Measurements from ENCODE around the gene WFS1.

The WFS1 gene

GRCh38 chr4:6267573-6267972 lies 2.1 kb upstream of the WFS1 start:
- no peak overlapping the region for H3K4me3 ChIP-seq (replicated peaks in 1 of 2; ENCODE audit: low read depth in 2 of 2, low read length in 2 of 2)
- TF ChIP-seq, protein P1, sequence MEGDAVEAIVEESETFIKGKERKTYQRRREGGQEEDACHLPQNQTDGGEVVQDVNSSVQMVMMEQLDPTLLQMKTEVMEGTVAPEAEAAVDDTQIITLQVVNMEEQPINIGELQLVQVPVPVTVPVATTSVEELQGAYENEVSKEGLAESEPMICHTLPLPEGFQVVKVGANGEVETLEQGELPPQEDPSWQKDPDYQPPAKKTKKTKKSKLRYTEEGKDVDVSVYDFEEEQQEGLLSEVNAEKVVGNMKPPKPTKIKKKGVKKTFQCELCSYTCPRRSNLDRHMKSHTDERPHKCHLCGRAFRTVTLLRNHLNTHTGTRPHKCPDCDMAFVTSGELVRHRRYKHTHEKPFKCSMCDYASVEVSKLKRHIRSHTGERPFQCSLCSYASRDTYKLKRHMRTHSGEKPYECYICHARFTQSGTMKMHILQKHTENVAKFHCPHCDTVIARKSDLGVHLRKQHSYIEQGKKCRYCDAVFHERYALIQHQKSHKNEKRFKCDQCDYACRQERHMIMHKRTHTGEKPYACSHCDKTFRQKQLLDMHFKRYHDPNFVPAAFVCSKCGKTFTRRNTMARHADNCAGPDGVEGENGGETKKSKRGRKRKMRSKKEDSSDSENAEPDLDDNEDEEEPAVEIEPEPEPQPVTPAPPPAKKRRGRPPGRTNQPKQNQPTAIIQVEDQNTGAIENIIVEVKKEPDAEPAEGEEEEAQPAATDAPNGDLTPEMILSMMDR (IDR thresholded peaks at IDR 0.05; ENCODE audit: low read depth, low read length): no peak
- DNase-seq (ENCODE audit: low read depth in 2 of 2): peak in 1 of 2 donors; percentile 5

GRCh38 chr4:6268650-6269615 lies 717 bp upstream of the WFS1 start:
- DNase-seq (ENCODE audit: low read depth in 2 of 2): no peak
- TF ChIP-seq, protein P1 (IDR thresholded peaks at IDR 0.05; ENCODE audit: low read depth, low read length): no peak
- H3K4me3 ChIP-seq (replicated peaks in 1 of 2; ENCODE audit: low read depth in 2 of 2, low read length in 2 of 2): peak overlapping the region in 1 of 2 donors; percentile 26

- peak overlapping the region; percentile 78 to 82 for H3K4me3 ChIP-seq (replicated peaks in 1 of 2; ENCODE audit: low read depth in 2 of 2, low read length in 2 of 2)
- TF ChIP-seq, protein P1 (IDR thresholded peaks at IDR 0.05; ENCODE audit: low read depth, low read length): no peak
- DNase-seq (ENCODE audit: low read depth in 2 of 2): peak; percentile 15 to 37
Measured at GRCh38 chr4:6270636-6271121, 1.0 kb downstream of the WFS1 start.

DNA sequence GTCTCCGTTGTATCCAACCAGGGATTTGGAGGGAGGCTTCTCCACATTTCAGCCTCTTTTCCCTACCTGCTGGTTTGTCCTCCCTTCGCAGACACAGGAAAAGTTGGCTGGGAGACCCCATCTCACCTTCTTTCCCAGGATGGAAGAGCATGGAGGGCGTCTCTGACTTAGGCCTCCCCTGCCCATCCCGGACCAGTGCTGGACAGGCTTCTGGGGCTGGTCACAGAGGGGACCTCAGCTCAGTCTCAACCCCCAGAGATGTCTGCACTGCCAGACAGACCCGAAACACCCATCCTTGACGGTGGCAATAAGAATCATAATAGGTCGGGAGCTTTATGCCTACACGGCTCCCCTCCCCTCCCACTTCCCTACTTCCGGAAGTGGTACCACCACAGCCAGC lies 1.6 kb downstream of the WFS1 start:
- TF ChIP-seq, protein P1 (IDR thresholded peaks at IDR 0.05; ENCODE audit: low read depth, low read length): no peak
- DNase-seq (ENCODE audit: low read depth in 2 of 2): no peak
- H3K4me3 ChIP-seq (replicated peaks in 1 of 2; ENCODE audit: low read depth in 2 of 2, low read length in 2 of 2): no peak overlapping the region

GRCh38 chr4:6271701-6272465 lies 2.2 kb downstream of the WFS1 start:
- TF ChIP-seq, protein P1 (IDR thresholded peaks at IDR 0.05; ENCODE audit: low read depth, low read length): no peak
- H3K4me3 ChIP-seq (replicated peaks in 1 of 2; ENCODE audit: low read depth in 2 of 2, low read length in 2 of 2): no peak overlapping the region
- no peak for DNase-seq (ENCODE audit: low read depth in 2 of 2)

DNA sequence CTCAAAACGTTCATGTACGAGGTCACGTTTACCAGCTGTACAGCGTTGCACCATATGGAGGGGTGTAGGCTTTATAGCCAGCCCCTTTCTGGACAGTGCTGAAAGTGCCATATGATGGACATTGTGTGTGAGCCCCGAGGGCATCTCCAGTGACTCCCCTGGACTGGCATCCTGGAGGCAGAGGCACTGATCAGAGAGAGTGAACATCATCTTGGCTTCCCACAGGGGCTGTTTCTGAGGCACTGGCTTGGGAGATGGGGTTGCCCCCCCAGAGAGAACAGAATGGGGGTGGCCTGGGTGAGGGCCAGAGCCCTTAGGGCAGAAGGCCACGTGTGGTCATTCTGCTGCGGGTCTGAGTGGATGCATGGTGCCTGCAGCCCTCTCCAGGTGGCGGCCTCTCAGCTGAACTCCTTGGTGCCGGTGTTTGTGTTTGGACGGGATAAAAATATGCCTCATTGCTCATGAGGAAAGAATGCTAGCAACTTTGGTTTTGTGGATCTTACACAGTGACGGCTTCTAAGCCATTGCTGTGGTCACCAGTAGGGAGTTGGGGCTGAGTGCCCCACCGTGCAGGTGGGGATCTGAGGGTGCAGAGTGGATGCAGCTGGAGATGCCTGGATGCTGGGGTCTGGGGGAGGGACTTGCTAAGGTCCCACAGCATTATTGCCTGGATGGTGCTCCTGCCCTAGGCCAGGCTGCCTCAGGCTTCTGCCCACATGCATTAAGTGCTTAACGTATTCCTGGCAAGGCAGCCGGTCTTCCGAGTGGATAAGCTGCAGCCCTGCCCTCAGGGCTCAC lies 3.4 kb downstream of the WFS1 start:
- TF ChIP-seq, protein P1 (IDR thresholded peaks at IDR 0.05; ENCODE audit: low read depth, low read length): no peak
- DNase-seq (ENCODE audit: low read depth in 2 of 2): peak; percentile 66 to 80
- no peak overlapping the region for H3K4me3 ChIP-seq (replicated peaks in 1 of 2; ENCODE audit: low read depth in 2 of 2, low read length in 2 of 2)

All from cardiac fibroblast (primary cell).